ENCODE measurements around the gene GPANK1. TPM values are rescaled to one million over a fixed set of nuclear protein-coding genes. Genes with fewer than 3 reads are reported as not detected.

The GPANK1 gene
- total and polyA plus RNA-seq, 7 experiments from 2014 or later = 12.8 to 35.1 (median 27.2) TPM

DNA sequence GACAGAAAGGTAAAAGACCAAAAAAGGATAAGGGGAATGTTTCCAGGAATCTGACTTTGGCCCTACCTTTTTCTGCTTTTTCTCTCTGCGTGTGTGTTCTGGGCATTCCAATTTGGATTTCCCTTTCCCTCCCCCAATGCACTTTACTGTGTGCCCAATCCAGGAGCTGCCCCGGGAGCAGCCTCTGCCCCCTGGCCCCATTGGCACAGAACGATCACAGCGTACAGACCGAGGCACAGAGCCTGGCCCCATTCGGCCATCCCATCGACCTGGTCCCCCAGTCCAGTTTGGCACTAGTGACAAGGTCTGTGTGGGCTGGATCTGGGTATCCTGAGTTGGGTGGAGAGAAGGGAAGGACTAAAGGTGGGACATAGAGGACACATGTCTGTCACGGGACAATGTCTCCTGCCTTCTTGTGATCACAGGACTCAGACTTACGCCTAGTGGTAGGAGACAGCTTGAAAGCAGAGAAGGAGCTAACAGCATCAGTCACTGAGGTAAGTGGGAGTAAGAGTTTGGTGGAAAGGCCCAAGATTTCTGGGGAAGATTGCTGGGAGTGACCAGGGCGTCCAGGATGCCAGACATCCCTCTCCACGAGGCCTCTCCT, 29.7 kb downstream of the GPANK1 start:
- Mint-ChIP-seq H3K36me3 (peaks cover 8 to 41% (median 19%) of the 10 kb centered on the region in 5 donors), H3K4me1 (peaks cover 0 to 10% (median 0%) of the 10 kb centered on the region in 7 donors), H3K27me3 (no peaks in the 10 kb centered on the region), H3K9me3 (no peaks in the 10 kb centered on the region), H3K4me3 (no peak overlapping the region), H3K27ac (peak overlapping the region in 4 of 9 donors; percentile 40 to 60 (median 51))
- peak; percentile 23 for ATAC-seq
- intact Hi-C loops (cut with micrococcal nuclease) = no loop called here
- ChIA-PET CTCF (interaction anchor here (0.7 to 1.7 kb wide), 2 partner anchors 16 to 37 kb away, joined by 3 to 4 read pairs; no protein-coding TSS in a partner anchor), POLR2A (interaction anchor here (0.8 kb wide), 1 partner anchor 37 kb away, joined by 3 read pairs; no protein-coding TSS in a partner anchor)
- Histone ChIP-seq H3K27me3 (ENCODE audit: control insufficient read depth in 2 of 2, insufficient read depth in 2 of 2, low read length in 2 of 2) (no peaks in the 10 kb centered on the region), H3K27ac (ENCODE audit: low read depth, low read length) (no peak overlapping the region), H3K36me3 (ENCODE audit: control insufficient read depth in 2 of 3, insufficient read depth in 3 of 3, low read length in 3 of 3) (peaks cover 19 to 94% (median 22%) of the 10 kb centered on the region in 3 experiments), H3K4me1 (ENCODE audit: control insufficient read depth in 2 of 2, insufficient read depth in 2 of 2, low read length in 2 of 2) (no peaks in the 10 kb centered on the region), H3K4me3 (ENCODE audit: low read length) (no peak overlapping the region), H3K9me3 (ENCODE audit: control insufficient read depth in 2 of 3, low read length in 3 of 3) (no peaks in the 10 kb centered on the region)
- DNase-seq = no peak

DNA sequence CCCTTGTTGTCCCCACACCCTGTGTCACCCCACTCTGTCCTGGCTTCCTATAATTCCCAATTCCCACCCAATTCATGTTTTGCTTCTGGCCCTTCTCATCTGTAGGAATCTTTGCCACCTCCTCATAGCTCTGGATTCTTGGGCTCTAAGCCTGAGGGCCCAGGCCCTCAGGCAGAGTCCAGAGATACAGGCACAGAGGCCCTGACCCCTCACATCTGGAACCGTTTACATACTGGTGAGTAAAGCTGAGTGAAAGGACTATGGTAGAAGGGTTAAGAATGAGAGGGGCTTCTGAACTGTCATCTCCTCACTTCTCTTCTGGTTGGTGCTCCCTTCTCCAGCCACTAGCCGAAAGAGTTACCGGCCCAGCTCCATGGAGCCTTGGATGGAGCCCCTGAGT, 30.7 kb downstream of the GPANK1 start:
- peaks cover 8 to 44% (median 19%) of the 10 kb centered on the region in 5 donors for H3K36me3 Mint-ChIP-seq
- H3K27ac Mint-ChIP-seq = peak overlapping the region in 3 of 9 donors; percentile 27 to 76 (median 46)
- peaks cover 15 to 94% (median 18%) of the 10 kb centered on the region in 3 experiments for H3K36me3 ChIP-seq (ENCODE audit: control insufficient read depth in 2 of 3, insufficient read depth in 3 of 3, low read length in 3 of 3)
- intact Hi-C loops (cut with micrococcal nuclease) = no loop called here
- H3K4me1 ChIP-seq (ENCODE audit: control insufficient read depth in 2 of 2, insufficient read depth in 2 of 2, low read length in 2 of 2) = no peaks in the 10 kb centered on the region
- no peaks in the 10 kb centered on the region for H3K9me3 Mint-ChIP-seq
- no peak overlapping the region for H3K27ac ChIP-seq (ENCODE audit: low read depth, low read length)
- H3K4me3 Mint-ChIP-seq = no peak overlapping the region
- ChIA-PET POLR2A (interaction anchor here (0.9 to 1.0 kb wide), 2 partner anchors 52 to 54 kb away, joined by 3 read pairs; partner anchors contain the start of gene LTB), CTCF (interaction anchor here (1.7 kb wide), 1 partner anchor 17 kb away, joined by 4 read pairs; no protein-coding TSS in a partner anchor)
- DNase-seq (no peak), ATAC-seq (no peak)
- H3K4me1 Mint-ChIP-seq = peaks cover 0 to 5% (median 0%) of the 10 kb centered on the region in 7 donors
- H3K27me3 Mint-ChIP-seq = no peaks in the 10 kb centered on the region
- H3K27me3 ChIP-seq (ENCODE audit: control insufficient read depth in 2 of 2, insufficient read depth in 2 of 2, low read length in 2 of 2) = no peaks in the 10 kb centered on the region
- no peaks in the 10 kb centered on the region for H3K9me3 ChIP-seq (ENCODE audit: control insufficient read depth in 2 of 3, low read length in 3 of 3)
- H3K4me3 ChIP-seq (ENCODE audit: low read length) = no peak overlapping the region

- Histone ChIP-seq H3K27ac (ENCODE audit: low read depth, low read length) (no peak overlapping the region), H3K36me3 (ENCODE audit: control insufficient read depth in 2 of 3, insufficient read depth in 3 of 3, low read length in 3 of 3) (peaks cover 15 to 97% (median 21%) of the 10 kb centered on the region in 3 experiments), H3K9me3 (ENCODE audit: control insufficient read depth in 2 of 3, low read length in 3 of 3) (no peaks in the 10 kb centered on the region), H3K27me3 (ENCODE audit: control insufficient read depth in 2 of 2, insufficient read depth in 2 of 2, low read length in 2 of 2) (no peaks in the 10 kb centered on the region), H3K4me3 (ENCODE audit: low read length) (no peak overlapping the region), H3K4me1 (ENCODE audit: control insufficient read depth in 2 of 2, insufficient read depth in 2 of 2, low read length in 2 of 2) (no peaks in the 10 kb centered on the region)
- Mint-ChIP-seq H3K27ac (peak overlapping the region in 1 of 9 donors; percentile 51), H3K27me3 (no peaks in the 10 kb centered on the region), H3K9me3 (no peaks in the 10 kb centered on the region), H3K4me1 (peaks cover 0 to 5% (median 0%) of the 10 kb centered on the region in 7 donors), H3K4me3 (no peak overlapping the region), H3K36me3 (peaks cover 8 to 50% (median 19%) of the 10 kb centered on the region in 5 donors)
- CTCF ChIA-PET = interaction anchor here (1.7 kb wide), 1 partner anchor 18 kb away, joined by 4 read pairs; no protein-coding TSS in a partner anchor
- intact Hi-C loops (cut with micrococcal nuclease) = no loop called here
- DNase-seq = no peak
- POLR2A ChIA-PET = interaction anchor here (1.0 to 1.1 kb wide), 2 partner anchors 18 to 51 kb away, joined by 3 read pairs; partner anchors contain the start of gene LTB
- no peak for ATAC-seq
These were observed 31.4 kb downstream of the GPANK1 start for GRCh38 chr6:31633447-31633846.

DNA sequence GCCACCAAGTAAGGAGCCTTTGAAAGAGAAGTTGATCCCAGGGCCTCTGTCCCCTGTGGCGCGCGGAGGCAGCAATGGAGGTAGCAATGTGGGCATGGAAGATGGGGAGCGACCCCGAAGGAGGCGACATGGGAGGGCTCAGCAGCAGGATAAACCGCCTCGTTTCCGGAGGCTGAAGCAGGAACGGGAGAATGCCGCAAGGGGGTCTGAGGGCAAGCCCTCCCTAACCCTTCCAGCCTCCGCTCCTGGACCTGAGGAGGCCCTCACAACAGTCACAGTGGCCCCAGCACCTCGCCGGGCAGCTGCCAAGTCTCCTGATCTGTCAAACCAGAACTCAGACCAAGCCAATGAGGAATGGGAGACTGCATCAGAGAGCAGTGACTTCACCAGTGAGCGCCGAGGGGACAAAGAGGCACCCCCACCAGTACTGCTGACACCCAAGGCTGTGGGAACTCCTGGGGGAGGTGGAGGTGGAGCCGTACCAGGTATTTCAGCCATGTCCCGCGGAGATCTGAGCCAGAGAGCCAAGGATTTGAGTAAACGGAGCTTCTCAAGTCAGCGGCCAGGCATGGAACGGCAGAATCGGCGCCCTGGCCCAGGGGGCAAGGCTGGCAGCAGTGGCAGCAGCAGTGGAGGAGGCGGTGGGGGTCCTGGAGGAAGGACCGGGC, 32.4 kb downstream of the GPANK1 start:
- no peak overlapping the region for H3K4me3 Mint-ChIP-seq
- H3K9me3 Mint-ChIP-seq = no peaks in the 10 kb centered on the region
- intact Hi-C loops (cut with micrococcal nuclease) = no loop called here
- ATAC-seq (no peak), DNase-seq (no peak)
- H3K27ac Mint-ChIP-seq = peak overlapping the region in 2 of 9 donors; percentile 33 to 38
- H3K27me3 Mint-ChIP-seq = no peaks in the 10 kb centered on the region
- no peaks in the 10 kb centered on the region for H3K4me1 ChIP-seq (ENCODE audit: control insufficient read depth in 2 of 2, insufficient read depth in 2 of 2, low read length in 2 of 2)
- H3K4me3 ChIP-seq (ENCODE audit: low read length) = no peak overlapping the region
- peaks cover 15 to 55% (median 20%) of the 10 kb centered on the region in 5 donors for H3K36me3 Mint-ChIP-seq
- no peaks in the 10 kb centered on the region for H3K9me3 ChIP-seq (ENCODE audit: control insufficient read depth in 2 of 3, low read length in 3 of 3)
- POLR2A ChIA-PET = no interaction called here
- no peaks in the 10 kb centered on the region for H3K27me3 ChIP-seq (ENCODE audit: control insufficient read depth in 2 of 2, insufficient read depth in 2 of 2, low read length in 2 of 2)
- H3K4me1 Mint-ChIP-seq = peaks cover 0 to 14% (median 0%) of the 10 kb centered on the region in 7 donors
- peaks cover 15 to 100% (median 21%) of the 10 kb centered on the region in 3 experiments for H3K36me3 ChIP-seq (ENCODE audit: control insufficient read depth in 2 of 3, insufficient read depth in 3 of 3, low read length in 3 of 3)
- no peak overlapping the region for H3K27ac ChIP-seq (ENCODE audit: low read depth, low read length)
- CTCF ChIA-PET = no interaction called here

GRCh38 chr6:31631681-31632278, 33.0 kb downstream of the GPANK1 start:
- ChIA-PET POLR2A (no interaction called here), CTCF (no interaction called here)
- H3K4me3 ChIP-seq (ENCODE audit: low read length) = no peak overlapping the region
- no peaks in the 10 kb centered on the region for H3K27me3 Mint-ChIP-seq
- no peaks in the 10 kb centered on the region for H3K9me3 ChIP-seq (ENCODE audit: control insufficient read depth in 2 of 3, low read length in 3 of 3)
- H3K27ac ChIP-seq (ENCODE audit: low read depth, low read length) = no peak overlapping the region
- ATAC-seq = no peak
- H3K36me3 ChIP-seq (ENCODE audit: control insufficient read depth in 2 of 3, insufficient read depth in 3 of 3, low read length in 3 of 3) = peaks cover 16 to 100% (median 26%) of the 10 kb centered on the region in 3 experiments
- H3K4me1 Mint-ChIP-seq = peaks cover 0 to 17% (median 0%) of the 10 kb centered on the region in 7 donors
- no peak overlapping the region for H3K4me3 Mint-ChIP-seq
- H3K36me3 Mint-ChIP-seq = peaks cover 15 to 56% (median 24%) of the 10 kb centered on the region in 5 donors
- peak overlapping the region in 1 of 9 donors; percentile 8 for H3K27ac Mint-ChIP-seq
- no peaks in the 10 kb centered on the region for H3K27me3 ChIP-seq (ENCODE audit: control insufficient read depth in 2 of 2, insufficient read depth in 2 of 2, low read length in 2 of 2)
- no peaks in the 10 kb centered on the region for H3K4me1 ChIP-seq (ENCODE audit: control insufficient read depth in 2 of 2, insufficient read depth in 2 of 2, low read length in 2 of 2)
- H3K9me3 Mint-ChIP-seq = no peaks in the 10 kb centered on the region
- intact Hi-C loops (cut with micrococcal nuclease) = no loop called here
- no peak for DNase-seq

GRCh38 chr6:31631209-31631608, 33.6 kb downstream of the GPANK1 start:
- Mint-ChIP-seq H3K36me3 (peaks cover 15 to 56% (median 30%) of the 10 kb centered on the region in 5 donors), H3K4me3 (no peak overlapping the region)

More at GRCh38 chr6:31631209-31631608, 33.6 kb downstream of the GPANK1 start:
- Histone ChIP-seq H3K9me3 (ENCODE audit: control insufficient read depth in 2 of 3, low read length in 3 of 3) (no peaks in the 10 kb centered on the region), H3K4me3 (ENCODE audit: low read length) (no peak overlapping the region), H3K36me3 (ENCODE audit: control insufficient read depth in 2 of 3, insufficient read depth in 3 of 3, low read length in 3 of 3) (peaks cover 17 to 100% (median 31%) of the 10 kb centered on the region in 3 experiments), H3K27me3 (ENCODE audit: control insufficient read depth in 2 of 2, insufficient read depth in 2 of 2, low read length in 2 of 2) (no peaks in the 10 kb centered on the region), H3K27ac (ENCODE audit: low read depth, low read length) (no peak overlapping the region), H3K4me1 (ENCODE audit: control insufficient read depth in 2 of 2, insufficient read depth in 2 of 2, low read length in 2 of 2) (no peaks in the 10 kb centered on the region)
- ChIA-PET POLR2A (no interaction called here), CTCF (no interaction called here)
- no peak for DNase-seq
- intact Hi-C loops (cut with micrococcal nuclease) = no loop called here
- Mint-ChIP-seq H3K27me3 (no peaks in the 10 kb centered on the region), H3K9me3 (no peaks in the 10 kb centered on the region), H3K4me1 (peaks cover 0 to 15% (median 0%) of the 10 kb centered on the region in 7 donors), H3K27ac (no peak overlapping the region)
- no peak for ATAC-seq

Measured in naive thymus-derived CD4-positive, alpha-beta T cell (primary cell).